Stomach (tissue), 4 donors: ENCODE data around the gene TNFRSF8.

Experiments used
- CTCF ChIP-seq, 7 experiments: fragments of 450-650 bp in 4 of 7; fragments of 200-600 bp in 3 of 7; sonication (generic) in 3 of 7; IDR thresholded peaks; one replicate each; pipeline ENCODE4 v1.5.1; 2016 to 2019; ENCODE audit warnings: antibody characterized with exemption in 7 of 7, control low read depth in 2 of 7, mild to moderate bottlenecking in 1 of 7
- EP300 ChIP-seq: sonication (generic); formaldehyde crosslinking; IDR thresholded peaks from one replicate; pipeline ENCODE4 v1.6.1; 2017; ENCODE audit warnings: antibody characterized with exemption
- POLR2A ChIP-seq, 4 donors: fragments of 450-650 bp; IDR thresholded peaks; one replicate each; pipeline ENCODE4 v1.6.1; 2016; ENCODE audit warnings: antibody characterized with exemption in 4 of 4, control low read depth in 2 of 4, mild to moderate bottlenecking in 1 of 4, moderate library complexity in 1 of 4
- POLR2AphosphoS5 ChIP-seq, 3 donors: sonication (generic); formaldehyde crosslinking; IDR thresholded peaks; one replicate each; pipeline ENCODE4 v1.6.1; 2016; ENCODE audit warnings: antibody characterized with exemption in 3 of 3

GRCh38 chr1:12065872-12066271, 2.8 kb downstream of the TNFRSF8 start:
- TF ChIP-seq CTCF (IDR thresholded peaks at IDR 0.05) (no peak), POLR2AphosphoS5 (IDR thresholded peaks at IDR 0.05) (no peak), POLR2A (IDR thresholded peaks at IDR 0.05) (no peak), EP300 (no peak)
